HG03378 (cell line): Measurements from ENCODE around the gene GID4.

ENCODE experiments used
- ATAC-seq: cut with Tn5 transposase; IDR thresholded peaks from one replicate; pipeline ENCODE4 v1.9.1; 2021; ENCODE audit warnings: mild to moderate bottlenecking, moderate library complexity; ENCODE audit not compliant: unreplicated experiment

Gene GID4

GRCh38 chr17:18099516-18099915, 60.3 kb downstream of the GID4 start:
- no peak for ATAC-seq

DNA sequence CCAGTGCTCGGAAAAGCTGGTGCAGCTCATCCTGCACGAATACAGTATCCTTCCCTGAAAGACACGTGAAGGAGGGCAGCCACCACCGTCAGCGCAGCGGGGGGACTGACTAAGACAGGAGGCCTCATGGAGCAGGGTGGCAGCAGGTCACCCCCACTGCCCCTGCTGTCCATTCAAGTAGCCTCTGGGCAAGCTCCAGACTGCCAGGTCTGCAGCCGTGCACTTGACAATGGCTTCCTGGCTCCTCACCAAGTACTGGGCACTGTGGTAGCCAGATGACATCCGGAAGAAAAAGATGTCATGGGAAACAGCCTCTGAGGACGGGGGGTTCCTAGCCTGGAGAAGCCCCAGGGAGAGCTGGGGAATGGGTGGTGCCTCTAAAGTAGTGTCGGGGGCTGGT, 61.4 kb downstream of the GID4 start:
- ATAC-seq: no peak

- ATAC-seq: no peak
Observed at GRCh38 chr17:18101828-18102227, 62.6 kb downstream of the GID4 start.

- no peak for ATAC-seq
Observed at GRCh38 chr17:18102640-18103039, 63.4 kb downstream of the GID4 start.

DNA sequence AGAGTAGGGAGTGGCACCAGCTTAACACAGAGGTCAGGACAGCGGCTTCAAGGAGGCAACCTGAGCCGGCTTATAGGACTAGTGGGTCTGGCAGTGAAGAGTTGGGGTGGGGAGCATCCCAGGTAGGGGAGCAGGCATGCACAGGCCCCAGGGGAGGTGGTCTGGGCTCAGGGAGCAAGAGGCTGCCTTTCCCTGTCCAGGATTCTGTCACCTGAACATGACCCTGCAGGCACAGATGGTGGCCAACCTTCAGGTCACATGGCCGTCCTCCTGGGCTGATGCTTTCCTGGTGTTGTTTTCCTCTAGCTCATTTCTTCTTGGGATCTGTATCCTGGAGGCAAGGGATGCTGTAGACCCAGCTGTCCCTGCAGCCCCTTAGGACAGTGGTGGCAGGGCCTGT, 65.8 kb downstream of the GID4 start:
- no peak for ATAC-seq

DNA sequence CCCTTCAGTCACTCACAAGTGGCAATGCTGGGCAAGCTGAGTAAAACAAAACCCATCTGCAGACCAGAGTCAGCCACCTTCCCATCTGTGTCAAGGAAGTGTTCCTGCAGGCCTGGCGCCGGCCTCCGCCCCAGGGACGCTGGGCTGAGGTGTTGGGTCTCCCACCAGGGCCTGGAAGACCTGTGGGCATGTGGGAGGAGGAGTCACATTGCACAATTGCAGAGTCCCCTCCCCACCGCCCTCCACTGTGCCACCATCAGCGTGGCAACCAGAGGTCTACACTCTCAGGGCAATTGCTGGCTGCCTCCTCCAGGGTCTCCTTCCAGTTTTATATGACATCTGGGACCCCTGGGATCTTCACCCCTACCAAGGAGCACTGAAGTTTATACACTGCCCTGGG, 66.4 kb downstream of the GID4 start:
- no peak for ATAC-seq

GRCh38 chr17:18106211-18106610, 67.0 kb downstream of the GID4 start:
- ATAC-seq: no peak

DNA sequence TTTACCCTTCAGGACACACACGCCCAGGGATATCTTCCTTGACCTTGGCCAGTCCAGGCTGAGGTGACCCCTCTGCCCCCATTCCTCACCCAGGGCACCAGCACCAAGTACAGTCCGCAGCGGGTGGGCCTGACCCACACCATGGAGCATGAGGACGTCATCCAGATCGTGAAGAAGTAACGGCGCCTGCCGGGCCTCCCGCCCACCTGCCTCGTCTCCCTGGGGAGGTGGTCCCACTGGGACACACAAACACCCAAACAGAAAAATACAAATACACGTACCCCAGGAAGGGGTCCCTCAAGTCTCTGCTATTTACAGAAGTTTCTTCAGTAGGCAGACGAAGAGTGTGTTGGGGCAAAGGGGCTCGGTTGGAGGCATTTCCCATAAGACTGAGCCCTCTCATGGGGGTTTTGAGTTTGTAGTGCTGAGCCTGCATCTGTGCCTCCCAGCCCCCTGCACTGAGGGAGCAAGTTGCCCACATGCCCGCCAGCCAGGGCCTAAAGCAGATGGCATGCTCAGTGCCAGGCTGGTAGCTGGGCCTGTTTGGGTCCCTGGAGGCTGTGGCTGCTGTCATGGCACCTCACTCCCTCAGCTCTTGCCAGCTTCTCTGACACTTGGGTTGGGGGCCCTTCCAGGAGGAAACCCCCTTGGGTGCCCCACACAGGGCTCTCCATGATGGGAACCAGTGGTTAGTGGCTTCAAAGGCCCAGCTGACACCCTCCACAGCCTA, 68.0 kb downstream of the GID4 start:
- ATAC-seq: no peak

DNA sequence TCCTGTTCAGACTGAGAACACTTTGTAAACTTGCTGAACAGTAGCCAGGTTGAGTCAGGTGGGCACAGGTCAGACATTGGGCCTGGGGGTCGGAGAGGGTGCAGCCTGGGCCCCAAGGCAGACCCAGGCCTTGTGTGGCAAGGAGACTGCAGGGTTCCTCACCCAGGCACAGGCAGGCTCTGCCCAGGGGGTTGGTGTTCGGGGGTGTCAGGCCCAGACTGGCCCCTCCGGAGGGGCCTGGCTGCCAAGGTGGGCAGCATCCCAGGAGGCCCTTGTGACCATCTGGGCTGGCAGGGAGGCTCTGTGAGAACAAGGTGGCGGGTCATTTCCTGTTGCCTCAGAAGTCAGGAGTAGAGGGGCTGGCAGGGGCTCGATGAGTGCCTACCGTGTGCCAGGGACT, 68.8 kb downstream of the GID4 start:
- ATAC-seq: no peak

DNA sequence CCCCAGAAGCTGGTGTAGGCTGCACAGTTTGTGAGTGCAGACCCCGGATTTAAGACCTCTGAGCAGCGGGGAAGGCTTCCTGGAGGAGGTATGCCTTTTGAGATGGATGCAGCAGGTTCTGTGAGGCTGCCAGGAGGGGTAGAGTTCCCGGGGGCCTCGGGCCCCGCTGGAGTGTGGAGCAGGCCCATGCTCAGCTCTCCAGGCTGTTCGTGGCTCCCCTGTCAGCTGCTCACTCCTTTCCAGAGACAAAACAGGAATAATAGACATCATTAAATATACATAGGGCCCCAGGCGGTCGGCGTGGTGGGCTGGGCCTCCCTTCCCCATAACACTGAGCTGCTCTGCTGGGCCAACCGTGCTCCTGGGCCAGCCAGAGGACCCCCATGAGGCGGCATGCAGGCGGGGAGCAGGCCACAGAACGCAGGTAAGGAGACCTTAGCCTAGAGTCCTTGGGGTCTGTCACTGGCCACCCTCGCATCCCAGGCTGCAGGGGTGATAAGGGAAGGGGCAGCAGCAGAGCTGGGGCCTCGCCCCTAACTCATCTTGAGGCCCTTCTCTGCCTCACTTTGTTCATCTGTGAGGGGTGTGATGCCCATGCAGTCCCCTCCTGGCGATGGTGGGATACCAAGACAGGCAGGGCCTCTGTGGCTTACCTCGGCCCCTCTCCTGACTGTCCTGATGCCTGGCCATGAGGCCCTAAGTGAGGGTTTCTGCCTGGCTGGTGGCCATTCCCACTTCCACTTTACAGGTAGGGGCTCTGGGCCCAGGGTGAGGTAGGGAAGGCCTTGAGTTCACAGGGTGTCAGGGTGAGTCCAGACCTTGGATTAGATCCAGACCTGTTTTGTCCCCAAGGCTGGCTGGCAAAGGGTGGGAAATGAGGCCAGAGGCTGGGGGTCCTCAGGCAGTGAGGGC, 69.4 kb downstream of the GID4 start, which contains the start of gene MYO15A:
MYO15A (plus strand) TSS at position 356 of the 912 bp plus-strand sequence. CDS start 10,045 bp downstream, outside the sequence.
- ATAC-seq: no peak

DNA sequence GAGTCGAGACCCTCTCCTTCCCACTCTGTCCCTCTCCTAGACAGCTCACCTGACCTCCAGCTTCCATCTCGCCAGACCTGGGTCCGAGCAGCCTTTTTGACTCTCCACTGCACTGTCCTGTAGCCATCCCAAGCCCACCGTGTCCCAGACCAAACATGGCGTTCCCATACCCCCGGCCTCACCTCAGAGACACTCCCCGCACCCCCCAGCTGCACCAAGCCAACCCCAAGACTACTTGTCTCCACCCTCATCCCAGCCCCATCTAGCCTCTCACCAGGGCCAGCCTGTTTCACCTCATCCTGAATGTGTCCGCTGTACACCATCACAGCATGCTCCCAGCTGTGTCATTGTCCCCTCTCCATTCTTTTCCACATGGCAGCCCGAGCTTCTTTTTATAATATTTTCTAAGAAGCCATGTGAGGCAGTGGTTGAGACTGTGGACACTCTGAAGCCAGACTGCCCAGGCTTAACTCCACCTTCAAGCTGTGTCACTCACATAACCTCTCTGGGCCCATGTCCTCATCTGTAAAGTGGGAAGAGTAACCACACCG, 70.8 kb downstream of the GID4 start:
- ATAC-seq: no peak

DNA sequence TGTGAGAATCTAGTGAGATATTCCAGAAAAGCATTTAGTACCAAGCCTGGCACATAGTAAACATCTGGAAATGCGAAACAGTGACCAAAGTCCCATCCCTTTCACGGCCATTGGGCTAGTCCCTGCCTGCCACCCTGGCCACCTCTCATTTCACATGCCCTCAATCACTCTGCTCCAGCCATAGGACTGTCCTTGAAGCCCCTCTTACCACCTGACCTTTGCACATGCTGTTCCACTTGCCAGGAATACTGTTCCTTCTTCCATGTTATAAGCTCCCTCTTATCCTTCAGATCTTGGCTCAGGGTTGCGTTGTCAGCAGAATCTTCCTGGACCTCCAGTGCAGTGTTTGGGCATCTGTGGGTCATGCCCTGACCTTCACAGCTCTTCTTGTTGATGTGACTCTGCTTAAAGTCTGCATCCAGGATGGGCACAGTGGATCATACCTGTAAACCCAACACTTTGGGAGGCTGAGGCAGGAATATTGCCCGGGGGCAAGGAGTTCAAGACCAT, 71.5 kb downstream of the GID4 start:
- no peak for ATAC-seq

DNA sequence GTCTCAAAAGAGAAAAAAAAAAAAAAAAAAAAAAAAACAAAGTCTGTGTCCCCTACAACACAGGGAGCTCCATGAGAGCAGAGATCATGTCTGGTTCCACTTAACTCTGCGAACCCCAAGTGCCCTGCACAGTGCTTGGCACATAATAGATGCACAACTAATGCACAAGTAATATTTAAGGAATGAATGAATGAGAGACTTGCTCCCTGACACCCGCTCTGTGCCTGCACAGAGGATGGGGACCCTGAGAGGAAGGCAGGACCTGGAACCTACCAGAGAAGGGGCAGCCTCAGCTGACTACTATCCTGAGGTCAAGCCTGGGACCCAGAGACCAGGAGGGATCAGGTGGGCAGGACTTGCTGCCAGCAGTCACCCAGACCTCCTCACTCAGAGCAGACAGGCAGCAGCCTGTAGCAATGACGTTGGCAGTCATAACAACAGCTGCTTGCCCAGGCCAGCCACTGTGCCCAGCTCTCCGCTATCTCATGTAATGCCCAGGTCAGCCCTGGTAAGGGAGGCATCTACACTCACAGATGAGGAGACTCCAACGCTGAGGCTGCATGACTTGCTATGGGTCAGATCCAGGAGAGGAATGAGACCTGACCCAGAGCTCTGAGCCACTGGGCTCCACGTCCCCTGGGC, 72.2 kb downstream of the GID4 start:
- ATAC-seq: no peak

DNA sequence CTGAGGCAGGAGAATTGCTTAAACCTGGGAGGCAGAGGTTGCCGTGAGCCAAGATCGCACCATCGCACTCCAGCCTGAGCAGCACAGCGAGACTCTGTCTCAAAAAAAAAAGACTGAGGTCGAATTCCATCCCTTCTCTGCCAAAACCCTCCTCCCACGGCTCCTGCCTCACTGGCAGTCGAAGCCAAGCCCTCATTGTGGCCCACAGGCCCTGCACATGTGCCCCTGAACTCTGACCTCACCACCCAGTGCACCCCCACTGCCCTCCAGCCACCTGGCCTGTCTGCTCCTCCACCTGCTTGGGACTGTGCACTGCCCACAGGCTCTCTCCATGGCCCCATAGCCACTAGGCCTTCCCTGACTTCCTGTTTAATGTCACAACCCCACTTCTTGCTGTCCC, 76.3 kb downstream of the GID4 start:
- no peak for ATAC-seq

DNA sequence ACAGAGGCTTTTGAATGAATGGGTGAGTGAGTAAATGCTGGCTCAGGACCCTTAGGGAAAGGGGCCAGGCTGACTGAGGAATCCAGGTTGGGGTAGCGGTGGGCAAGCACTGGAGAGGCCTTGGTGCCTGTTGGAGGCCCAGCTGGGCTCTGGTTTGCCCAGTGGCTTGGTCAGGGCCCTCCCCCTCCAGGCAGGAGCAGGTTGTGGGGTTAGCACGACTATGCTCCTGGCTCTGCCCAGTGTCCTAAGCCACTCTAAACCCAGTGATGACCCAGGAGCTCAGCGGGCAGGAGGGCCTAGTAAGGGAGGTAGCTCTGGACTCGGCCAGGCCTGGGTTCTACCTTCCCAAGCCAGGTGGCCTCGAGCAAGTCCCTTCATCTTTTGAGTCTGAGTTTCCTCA, 76.9 kb downstream of the GID4 start:
- ATAC-seq: no peak

- no peak for ATAC-seq
Observed at GRCh38 chr17:18117533-18117932, 78.3 kb downstream of the GID4 start.
